ENCODE data around the gene MFAP4.

- no peak for TF ChIP-seq CTCF (IDR thresholded peaks at IDR 0.05)
- no peak for TF ChIP-seq EZH2 (IDR thresholded peaks at IDR 0.05; ENCODE audit: borderline replicate concordance, insufficient read depth, low read depth, low read length, poor library complexity, severe bottlenecking)
Measured at GRCh38 chr17:19375732-19376131, 11.3 kb downstream of the MFAP4 start.
